NCI-H1694 (cell line): Measurements from ENCODE around the gene BZW2.
"Not testable (repeated sequence)": the region's sequence is repeated elsewhere in the genome, so short reads cannot be mapped to it uniquely, and the experiment has no call there.

Source experiments
- DNase-seq: peaks from one replicate; lab custom pipeline; 2025; lab: John Stamatoyannopoulos, UW

Gene BZW2

DNA sequence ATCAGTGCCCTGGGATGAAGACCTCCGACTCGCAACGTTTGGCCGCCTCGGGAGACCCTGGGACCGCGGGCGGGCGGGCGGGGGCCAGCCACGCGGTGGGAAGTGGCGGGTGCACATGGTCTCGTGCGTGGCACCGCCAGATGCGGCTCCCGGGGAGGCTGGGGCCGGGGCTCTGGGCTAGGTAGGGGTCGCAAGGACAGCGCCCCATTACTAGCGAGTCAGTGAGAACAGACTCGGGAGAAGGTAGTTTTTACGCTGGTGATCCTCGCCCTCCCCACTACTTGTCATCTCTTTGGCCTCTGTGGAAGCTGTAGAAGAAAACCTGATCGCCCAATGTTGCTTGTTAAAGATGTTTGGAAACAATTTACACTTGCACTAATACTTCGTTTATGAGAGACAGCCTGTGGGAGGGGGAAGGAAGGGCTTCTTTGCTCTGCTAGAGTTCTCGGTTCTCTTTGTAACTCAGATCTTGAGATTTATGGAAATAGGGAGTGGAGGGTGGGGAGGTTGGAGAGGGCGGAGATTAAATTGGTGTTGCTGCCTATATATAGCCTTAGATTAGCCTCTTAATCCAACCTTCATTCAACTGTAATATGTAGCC, 591 bp downstream of the BZW2 start:
- no peak for DNase-seq

DNA sequence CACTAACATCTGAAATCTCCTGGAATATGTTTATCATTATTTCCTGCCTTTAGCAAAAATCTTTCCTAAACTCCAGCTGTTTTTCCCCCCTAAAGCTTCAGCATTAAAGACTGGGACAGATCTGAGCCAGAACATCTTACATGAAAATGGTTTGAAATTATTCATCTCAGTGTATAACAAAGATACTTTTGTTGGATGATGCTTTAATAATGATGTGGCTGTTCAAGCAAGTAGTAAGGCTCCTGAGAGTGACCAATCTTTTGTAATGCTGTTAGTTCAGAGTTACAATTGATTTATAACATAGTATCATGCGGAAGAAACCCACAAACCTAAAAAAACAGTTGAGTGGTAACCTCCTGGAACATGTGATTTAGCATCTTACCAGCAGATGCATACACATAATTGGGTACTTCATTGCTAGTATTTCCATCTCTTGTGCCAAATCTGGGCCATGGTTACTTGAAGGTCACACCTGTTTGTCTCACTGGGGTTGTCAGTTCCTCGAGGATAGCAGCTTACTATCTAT, 1.5 kb downstream of the BZW2 start:
- DNase-seq: peak; percentile 4

DNA sequence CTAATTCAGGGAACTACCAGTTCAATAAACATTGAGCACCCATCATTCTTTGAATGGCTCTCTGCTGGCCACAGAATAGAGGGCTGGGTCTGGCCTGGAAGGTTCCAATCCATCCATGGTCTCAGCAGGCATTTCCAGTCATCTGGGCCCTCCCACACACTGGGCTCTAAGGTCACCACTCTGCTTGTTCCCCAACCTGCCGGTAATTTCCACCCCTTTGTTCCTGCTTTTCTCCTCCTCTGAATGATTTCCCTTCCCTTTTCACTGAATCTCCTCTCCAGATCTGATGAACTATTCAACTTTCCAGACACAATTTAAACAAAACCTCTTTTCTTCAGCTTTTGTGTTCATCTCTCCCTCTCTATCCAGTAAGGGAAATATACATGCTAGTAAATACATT, 2.6 kb downstream of the BZW2 start:
- no peak for DNase-seq

DNA sequence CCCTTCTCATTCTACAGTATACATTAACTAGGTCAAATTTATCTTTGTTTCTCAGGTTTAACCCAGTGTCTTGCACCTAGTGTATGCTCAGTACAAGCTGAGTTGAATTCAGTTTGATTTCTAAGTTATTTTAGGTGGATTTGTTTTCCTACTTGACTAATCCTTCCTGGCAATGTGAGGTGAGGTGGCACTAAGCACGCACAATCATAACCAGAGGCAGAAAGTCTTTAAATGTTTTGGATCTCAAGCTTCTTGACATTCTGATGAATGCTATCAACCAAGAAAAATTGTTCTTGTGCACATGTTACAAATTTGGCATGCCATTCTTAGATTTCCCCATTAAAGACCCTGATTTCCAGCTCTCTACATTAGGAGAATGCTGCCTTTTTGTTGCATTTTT, 3.2 kb downstream of the BZW2 start:
- no peak for DNase-seq

- no peak for DNase-seq
Measured at GRCh38 chr7:16650266-16650665, 4.3 kb downstream of the BZW2 start.

GRCh38 chr7:16651396-16652239, 5.6 kb downstream of the BZW2 start:
- no peak for DNase-seq

GRCh38 chr7:16652240-16652583, 6.2 kb downstream of the BZW2 start:
- DNase-seq: no peak

- DNase-seq: no peak
Measured at GRCh38 chr7:16652888-16653287, 6.9 kb downstream of the BZW2 start.

- no peak for DNase-seq
Measured at GRCh38 chr7:16655394-16655793, 9.4 kb downstream of the BZW2 start.

DNA sequence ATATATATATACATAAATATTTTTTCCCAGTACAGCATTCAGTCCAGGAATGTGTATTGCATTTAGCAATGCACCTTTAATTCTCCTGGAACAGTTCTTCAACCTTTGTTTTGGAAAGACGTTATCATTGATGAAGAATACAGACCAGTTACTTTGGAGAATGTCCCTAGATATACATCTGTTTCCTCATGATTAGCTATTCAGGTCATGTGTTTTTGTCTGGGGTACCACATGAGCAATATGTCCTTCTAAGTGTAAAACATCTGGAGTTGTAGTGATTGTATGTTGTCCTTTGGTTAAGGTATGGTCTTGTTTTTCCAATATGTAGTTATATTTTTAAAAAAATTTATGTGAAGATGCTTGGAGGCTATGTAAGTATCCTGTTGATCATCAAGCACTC, 10.2 kb downstream of the BZW2 start:
- DNase-seq: no peak

- DNase-seq: no peak
Measured at GRCh38 chr7:16657656-16658279, 11.8 kb downstream of the BZW2 start.

DNA sequence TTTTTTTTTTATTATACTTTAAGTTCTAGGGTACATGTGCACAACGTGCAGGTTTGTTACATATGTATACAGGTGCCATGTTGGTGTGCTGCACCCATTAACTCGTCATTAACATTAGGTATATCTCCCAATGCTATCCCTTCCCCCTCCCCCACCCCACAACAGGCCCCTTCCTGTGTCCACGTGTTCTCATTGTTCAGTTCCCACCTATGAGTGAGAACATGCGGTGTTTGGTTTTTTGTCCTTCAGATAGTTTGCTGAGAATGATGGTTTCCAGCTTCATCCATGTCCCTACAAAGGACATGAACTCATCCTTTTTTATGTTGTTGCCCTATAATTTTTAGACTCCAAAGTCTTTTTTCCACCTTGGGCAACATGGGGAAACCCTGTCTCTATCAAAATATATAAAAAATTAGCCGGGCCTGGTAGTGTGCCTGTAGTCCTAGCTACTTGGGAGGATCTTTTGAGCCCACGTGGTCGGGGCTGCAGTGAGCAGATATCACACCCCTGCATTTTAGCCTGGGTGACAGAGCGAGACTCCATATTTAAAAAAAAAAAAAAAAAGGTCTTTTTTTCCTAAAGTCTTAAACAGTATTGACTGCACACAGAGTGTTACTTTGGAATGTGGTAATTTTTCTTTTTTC, 14.0 kb downstream of the BZW2 start:
- not testable (repeated sequence) for DNase-seq

- no peak for DNase-seq
Measured at GRCh38 chr7:16660702-16661464, 14.9 kb downstream of the BZW2 start.

DNA sequence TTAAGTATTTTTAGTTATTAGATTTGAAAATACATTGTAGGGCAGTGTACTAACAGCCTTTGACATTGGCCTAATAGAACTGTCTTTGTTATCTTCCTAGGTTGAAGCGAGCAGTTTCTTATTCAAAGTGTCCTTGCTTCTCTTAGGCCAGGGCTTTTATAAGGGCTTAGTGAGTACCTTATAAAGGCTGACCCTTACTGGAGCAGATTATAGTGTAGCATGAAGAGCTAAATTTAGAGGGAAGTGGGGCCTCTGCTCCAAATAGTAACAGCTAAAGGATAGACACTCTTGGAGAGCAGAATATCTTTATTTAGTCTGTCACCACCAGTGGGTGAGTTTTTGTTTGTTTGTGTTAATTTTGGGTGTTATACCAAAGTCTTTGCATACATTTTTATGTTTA, 15.9 kb downstream of the BZW2 start:
- DNase-seq: no peak

DNA sequence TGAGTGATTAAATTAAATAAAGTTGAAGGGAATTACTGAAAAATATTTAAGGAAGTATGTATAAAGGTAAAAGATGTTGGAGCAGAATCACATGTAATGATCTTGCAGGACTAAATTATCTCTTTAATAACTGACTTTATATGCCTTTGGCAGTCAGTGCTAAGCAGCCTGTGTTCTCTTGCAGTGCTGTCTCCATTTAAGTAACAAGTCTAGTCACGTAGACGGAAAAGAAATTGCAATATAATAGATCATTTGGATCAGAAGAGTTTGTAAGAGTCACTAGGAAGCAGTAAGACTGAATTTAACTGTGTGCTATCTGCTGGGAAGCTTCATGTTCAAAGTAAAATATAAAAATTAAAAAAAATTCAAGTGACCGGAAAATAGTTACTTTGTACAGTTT, 21.4 kb downstream of the BZW2 start:
- no peak for DNase-seq

DNA sequence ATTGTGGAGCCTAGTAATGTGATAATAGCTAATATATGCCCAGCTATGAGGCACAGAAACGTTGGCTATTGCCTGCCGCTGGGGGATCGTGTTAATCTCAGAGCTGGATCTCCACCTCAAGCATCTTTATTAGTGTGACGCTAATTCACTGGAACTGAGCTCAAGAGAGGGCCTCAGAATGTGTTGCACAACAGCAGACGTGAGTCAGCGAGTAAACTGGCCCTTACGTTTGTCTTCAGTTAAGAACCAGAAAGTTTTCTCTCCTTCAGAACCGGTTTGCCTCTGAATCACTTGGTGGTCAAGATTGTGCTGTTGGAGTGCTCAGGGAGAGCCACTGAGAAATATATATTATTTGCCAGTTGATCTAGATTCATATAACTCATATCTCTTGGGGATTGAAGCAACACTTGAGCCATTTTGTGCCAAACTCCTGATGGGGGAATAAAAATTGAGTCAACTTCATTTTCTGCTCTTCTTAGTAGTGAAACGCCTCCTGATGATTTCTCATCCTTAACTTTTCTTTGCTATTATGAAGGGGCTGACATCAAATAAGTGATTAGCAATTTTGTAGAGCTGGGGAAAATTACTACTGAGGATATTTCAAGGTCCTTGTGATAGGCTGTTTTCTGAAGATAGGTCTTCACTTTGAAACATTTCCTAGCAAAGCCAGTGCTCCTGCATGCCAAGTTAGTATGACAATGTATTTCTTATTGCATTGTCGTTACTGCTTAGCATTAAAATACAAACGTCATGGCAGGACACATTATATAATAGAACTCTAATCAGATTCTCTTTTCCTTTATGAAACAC, 22.3 kb downstream of the BZW2 start:
- no peak for DNase-seq

DNA sequence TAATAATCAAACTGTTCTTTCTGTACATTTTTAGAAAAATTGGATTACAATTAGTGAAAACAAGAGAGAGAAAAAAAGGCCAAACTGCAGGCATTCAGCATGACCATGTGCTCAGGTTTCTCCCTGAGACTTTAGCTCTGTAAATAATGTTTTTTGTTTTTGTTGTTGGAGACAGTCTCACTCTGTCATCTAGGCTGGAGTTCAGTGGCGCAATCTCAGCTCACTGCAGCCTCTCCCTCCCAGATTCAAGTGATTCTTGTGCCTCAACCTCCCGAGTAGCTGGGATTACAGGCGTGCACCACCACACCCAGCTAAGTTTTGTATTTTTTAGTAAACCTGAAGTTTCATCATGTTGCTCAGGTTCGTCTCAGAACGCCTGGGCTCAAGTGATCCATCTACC, 23.0 kb downstream of the BZW2 start:
- DNase-seq: no peak

DNA sequence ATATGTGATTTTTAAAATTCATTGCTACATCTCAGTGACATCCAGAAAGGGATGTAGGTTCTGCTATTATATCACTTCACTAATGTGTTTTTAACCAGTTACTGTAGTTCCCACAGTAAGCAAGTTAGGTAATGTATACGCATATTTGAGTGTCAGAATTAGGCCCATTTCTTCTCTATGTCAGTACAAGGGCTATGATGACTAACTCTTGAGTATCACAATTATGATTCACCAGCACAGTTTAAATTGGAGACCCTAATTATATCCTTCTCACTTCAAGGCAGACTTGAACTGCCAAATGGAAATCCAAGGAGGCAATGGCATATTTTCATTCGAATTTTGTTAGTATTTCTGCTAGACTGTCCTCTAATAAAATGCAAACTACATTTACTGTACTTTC, 23.6 kb downstream of the BZW2 start:
- DNase-seq: no peak

GRCh38 chr7:16670021-16670420, 24.0 kb downstream of the BZW2 start:
- no peak for DNase-seq

GRCh38 chr7:16670731-16671344, 24.9 kb downstream of the BZW2 start:
- DNase-seq: no peak

- DNase-seq: no peak
Measured at GRCh38 chr7:16671811-16672210, 25.8 kb downstream of the BZW2 start.
